ENCODE results near the gene TMEM161B.
"Not testable (repeated sequence)": the region's sequence is repeated elsewhere in the genome, so short reads cannot be mapped to it uniquely, and the experiment has no call there.

TMEM161B gene

DNA sequence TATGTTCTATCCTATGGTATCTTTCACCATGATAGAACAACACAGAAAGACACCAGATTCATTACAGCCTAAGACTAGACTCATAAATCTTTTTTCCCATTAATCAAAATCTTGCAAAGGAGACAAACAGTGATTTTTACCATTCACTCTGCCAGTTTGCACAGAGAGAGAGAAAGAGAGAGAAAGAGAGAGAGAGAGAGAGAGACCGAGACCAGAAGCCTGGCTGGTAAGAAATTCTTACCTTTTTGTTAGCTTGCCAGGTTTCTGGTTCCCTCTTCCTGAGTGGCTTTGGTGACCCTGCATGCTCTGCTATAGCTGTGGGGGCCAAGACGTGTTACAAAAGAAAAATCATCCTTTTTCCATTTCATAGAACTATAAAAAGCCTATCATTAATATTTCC, 18.6 kb downstream of the TMEM161B start:
- no peak for DNase-seq

GRCh38 chr5:88248743-88249540, 19.7 kb downstream of the TMEM161B start:
- no peak for DNase-seq

DNA sequence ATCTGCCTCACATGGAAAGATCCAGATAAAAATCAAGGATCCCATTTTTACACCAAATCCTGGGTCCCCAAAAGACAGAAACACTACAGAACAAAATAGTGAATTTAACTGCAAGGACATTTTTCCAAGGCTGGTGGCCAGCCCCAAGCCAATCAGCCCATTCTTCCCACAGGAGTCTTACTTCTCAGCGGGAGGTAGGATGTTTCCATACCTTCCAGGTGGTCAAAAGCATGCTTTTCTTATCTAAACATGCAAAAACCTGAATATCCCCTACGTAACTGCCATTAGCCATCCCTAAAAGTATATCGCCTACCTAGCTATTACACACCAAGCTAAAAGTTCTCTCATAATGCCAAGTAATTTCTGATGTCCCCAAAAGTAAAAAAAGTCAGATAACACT, 20.6 kb downstream of the TMEM161B start:
- DNase-seq, result no peak

- no peak for DNase-seq
These were observed 22.8 kb downstream of the TMEM161B start for GRCh38 chr5:88245893-88246244.

DNA sequence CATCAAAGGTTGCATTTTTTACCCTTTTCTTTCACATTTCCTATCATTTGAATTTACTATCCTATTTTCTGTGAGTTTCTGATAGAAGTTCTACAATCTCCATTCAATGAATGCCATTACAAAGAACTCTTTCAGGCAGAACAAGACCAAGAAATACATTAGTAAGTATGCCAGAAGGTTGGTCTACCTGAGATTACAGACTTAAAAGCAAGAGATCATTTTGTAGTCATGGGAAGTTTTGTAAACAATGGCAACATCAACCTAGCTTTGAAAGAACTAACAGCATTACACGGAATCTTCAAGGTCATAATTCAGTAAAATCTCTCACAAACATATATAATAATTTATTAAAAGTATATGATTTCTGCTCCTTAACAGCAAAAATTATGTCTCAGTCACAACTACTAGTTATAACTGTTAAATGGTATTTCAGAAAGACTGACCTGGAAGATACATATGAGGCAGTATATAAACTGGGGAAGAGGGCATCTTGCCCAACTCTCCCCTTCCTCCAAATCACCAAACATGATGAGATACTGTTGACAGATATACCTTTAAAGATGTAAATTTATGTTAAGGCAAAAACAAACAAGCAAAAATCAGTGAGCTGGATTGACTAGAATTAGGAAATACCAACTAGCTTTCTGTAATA, 23.3 kb downstream of the TMEM161B start:
- no peak for DNase-seq

DNA sequence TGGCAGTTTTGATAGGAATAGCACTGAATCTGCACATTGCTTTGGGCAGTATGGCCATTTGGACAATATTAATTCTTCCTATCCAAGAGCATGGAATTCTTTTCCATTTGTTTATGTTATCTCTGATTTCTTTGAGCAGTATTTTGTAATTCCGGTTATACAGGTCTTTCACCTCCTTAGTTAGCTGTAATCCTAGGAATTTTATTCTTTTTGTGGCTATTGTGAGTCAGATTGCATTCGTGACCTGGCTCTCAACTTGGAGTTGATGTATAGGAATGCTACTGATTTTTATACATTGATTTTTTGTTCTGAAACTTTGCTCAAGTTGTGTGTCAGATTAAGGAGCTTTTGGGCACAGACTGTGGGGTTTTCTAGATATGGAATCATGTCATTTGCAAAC, 24.0 kb downstream of the TMEM161B start:
- DNase-seq, result no peak

DNA sequence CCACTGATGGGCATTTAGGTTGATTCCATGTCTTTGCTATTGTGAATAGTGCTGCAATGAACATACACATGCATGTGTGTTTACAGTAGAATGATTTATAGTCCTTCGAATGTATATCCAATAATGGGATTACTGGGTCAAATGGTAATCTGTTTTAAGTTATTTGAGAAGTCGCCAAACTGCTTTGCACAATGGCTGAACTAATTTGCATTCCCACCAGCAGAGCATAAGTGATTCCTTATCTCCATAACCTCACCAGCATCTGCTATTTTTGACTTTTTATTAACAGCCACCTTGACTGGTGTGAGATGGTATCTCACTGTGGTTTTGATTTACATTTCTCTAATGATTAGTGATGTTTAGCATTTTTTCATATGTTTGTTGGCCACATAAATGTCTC, 25.2 kb downstream of the TMEM161B start:
- not testable (repeated sequence) for DNase-seq

DNA sequence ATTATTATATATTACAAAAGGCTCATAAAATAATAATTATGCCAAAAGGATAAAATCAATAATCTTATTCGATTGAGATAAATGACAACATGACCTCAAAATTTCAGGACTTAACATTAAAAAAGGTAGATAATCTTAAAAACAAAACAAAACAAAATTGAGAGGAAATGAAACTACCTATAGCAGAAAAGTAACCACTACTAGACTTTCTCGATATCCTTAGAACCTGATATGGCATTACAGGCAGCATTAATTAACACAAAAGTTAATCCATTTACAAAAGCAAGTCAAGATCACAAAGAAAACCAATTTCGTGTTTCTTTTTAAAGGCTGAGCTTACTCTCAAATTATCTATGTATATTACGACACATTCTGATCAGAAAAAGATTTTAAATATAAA, 29.9 kb downstream of the TMEM161B start:
- no peak for DNase-seq

DNA sequence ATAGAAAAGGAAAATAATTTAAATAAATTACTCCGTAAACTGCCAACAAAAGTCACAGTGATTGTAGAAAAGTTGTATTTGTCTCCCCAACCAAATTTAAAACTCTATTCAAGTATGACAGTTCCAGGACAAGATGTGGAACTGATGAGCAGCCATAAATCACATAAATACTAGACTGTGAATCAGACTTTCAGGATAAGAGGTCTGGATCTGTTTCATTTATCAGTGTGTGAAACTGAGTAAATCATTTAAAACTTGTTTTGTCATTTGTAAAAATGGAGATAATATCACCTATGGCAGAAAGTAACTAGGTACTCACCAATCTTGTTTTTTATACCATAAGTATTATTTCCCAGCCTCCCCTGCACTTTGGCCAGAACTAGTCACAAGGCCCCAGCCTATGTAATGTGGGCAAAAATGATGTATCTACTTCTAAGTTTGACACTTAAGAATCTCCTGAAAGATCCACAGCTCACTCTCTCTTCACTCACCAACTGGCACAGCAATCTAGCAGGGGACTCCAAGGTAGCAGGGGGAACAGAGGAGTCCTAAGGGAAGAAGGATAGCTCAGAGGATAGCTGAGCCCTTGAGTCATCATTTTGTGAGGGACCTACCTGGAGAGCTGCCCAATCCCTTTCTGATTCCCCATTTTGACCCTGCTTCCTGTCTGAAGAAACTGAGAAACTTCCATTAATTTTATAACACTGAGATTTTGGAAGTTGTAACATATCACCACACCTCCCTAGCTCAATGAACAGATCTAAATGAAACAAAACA, 31.6 kb downstream of the TMEM161B start:
- DNase-seq, result no peak

- DNase-seq, result no peak
These were observed 32.8 kb downstream of the TMEM161B start for GRCh38 chr5:88235828-88236227.

DNA sequence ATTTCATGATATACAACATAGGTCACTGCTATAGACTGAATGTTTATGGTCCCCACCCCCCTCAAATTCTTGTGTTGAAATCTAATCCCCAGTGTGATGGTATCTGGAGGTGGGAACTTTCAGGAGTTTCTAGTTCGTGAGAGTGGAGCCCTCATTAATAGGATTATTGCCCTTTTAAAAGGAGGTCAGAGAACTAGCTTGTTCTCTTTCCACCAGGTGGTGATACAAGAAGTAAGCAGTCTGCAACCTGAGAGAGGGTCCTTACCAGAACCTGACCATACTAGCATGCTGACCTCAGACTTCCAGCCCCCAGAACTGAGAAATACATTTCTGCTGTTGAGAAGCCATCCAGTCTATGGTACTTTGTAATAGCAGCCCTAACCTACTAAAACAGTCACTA, 33.3 kb downstream of the TMEM161B start:
- DNase-seq, result no peak

GRCh38 chr5:88230546-88231066, 38.0 kb downstream of the TMEM161B start:
- DNase-seq, result no peak

DNA sequence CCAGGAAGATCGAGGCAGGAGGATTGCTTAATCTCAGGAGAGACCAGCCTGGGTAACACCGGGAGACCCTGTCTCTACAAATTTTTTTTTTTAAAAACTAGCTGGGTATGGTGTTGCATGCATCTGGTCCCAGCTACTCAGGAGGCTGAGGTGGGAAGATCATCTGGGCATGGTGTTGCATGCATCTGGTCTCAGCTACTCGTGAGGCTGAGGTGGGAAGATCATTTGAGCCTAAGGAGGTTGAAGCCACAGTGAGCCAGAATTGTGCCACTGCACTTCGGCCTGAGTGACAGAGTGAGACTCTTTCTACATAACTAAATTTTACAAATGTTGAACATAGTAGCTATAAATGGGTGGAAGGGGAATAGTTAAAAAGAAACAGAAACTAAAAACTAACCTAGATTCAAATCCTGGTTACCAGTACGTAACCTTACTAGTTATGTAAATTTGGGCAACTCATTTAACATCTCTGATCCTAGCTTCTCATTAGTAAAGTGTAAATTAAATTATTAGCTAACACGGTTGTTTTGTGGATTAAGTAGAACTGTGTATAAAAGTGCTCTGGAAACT, 41.7 kb downstream of the TMEM161B start:
- DNase-seq, result no peak

DNA sequence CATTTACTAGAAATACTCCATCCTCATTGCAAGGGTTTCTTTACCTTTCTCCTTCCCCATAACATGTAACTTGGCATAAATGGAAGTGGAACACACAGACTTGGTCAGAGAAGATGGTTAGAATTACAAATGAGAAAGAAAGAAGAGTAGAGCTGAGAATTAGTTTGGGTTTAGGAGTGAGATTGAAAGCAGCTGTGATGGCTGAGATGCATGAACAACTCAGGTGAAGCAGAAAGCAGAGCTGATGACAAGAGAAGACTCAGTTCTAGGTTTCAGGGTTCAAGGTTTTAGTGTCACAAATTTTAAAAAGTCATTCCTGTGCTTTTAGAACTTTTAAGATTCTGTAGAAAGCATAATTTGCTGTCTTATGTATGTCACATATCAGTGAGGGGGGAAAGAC, 54.0 kb downstream of the TMEM161B start:
- no peak for DNase-seq

- DNase-seq, result no peak
These were observed 61.1 kb downstream of the TMEM161B start for GRCh38 chr5:88207575-88207974.

GRCh38 chr5:88203981-88204750, 64.5 kb downstream of the TMEM161B start:
- no peak for DNase-seq

DNA sequence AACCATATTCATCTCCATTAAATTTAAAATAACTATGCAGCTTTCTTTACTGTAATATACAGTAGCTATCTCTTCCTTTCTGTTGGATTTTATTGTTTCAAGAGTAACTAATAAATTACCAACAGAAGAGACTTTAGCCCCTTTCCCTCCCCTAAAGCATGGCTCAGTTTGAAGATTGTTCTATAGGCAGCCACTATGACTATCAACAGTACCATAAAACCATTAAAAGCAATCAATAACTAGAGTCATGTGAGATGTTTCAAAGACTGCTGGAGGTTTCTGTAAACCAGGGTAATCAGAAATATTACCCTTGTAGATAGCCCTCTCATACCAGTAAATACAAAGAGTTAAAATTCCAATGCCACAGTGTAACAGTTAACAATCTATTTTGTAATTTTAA, 73.0 kb downstream of the TMEM161B start:
- DNase-seq, result no peak

- no peak for DNase-seq
These were observed 74.7 kb downstream of the TMEM161B start for GRCh38 chr5:88193896-88194295.

DNA sequence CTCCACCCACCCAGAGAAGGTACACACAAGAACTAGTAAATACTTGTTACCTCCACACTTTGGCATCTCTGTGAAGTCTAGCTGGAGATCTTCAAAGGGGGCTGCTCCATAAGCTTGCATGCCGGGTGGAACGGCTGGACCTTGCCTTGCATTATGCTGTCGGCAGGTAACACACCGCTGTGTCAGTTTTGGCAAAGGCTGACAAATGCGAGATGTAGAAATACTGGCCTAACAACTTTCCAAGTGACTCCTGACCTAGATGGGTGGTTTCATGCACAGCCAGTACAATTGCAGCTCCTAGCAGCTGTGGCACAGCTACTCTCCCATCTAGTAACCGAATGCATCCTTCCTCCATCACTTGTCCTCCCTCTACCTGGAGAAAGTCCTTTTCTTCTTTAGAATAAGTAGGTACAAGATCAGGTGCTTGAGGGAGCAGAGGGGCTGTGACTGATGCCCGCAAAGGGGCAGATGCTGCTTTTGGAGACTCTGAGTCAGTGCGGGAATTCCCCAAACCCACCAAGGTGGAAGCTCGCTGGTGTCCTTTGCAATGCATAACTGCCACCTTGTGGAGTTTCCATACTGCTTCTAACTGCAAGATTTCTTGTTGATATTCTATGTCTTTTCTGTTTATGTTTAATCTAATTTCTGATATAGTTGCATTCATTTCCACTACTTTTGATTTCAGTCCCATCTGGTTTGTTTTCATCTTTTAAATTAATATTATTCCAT, 78.4 kb downstream of the TMEM161B start:
- no peak for DNase-seq

DNA sequence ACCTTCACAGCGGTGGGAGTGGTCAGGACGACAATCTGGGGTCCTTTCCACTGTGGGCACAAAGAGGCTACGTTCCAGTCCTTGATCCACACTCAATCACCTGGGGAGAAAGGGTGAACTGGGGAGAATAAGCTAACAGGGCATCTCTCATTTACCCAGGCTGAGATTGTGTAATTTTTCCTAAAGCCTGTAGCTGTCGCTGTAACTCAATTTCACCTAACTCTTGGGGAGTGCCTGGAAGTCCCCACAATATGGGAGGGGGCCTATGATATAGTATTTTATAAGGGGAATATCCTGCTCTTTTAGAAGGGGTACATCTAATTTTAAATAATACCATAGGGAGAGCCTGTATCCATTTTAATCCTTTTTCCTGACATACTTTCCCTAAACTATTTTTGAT, 79.2 kb downstream of the TMEM161B start:
- DNase-seq, result not testable (repeated sequence)

GRCh38 chr5:88188458-88189132, 80.0 kb downstream of the TMEM161B start:
- no peak for DNase-seq

All from right kidney (tissue), 1 donor.